A549 (cell line): ENCODE results near the gene GOLT1B. TPM values are rescaled to one million over a fixed set of nuclear protein-coding genes. Genes with fewer than 3 reads are reported as not detected.

Source experiments
- ATAC-seq, 2 experiments: fragments of 200-7000 bp in 1 of 2; fragments of >200 bp in 1 of 2; cut with Nextera tagmentation in 1 of 2; cut with Tn5 transposase in 1 of 2; 3 replicates each; pipeline versions ENCODE4 v1.8.0 to v1.9.1; 2018 to 2020; ENCODE audit warnings: mild to moderate bottlenecking in 1 of 2, moderate library complexity in 1 of 2
- CTCF ChIA-PET: fragments of 300-600 bp; sonication (Branson Sonifier 250); formaldehyde crosslinking; extraction: SDS; loops from one replicate; lab custom pipeline; 2021; ENCODE audit warnings: antibody characterized with exemption, inconsistent platforms; lab: Yijun Ruan, JAX
- POLR2A ChIA-PET: fragments of 350-600 bp; formaldehyde crosslinking; extraction: SDS; loops from one replicate; lab custom pipeline; 2021; ENCODE audit warnings: antibody characterized with exemption, inconsistent platforms; lab: Yijun Ruan, JAX
- DNase-seq, 2 experiments: peaks; one replicate each; pipeline versions ENCODE4 v3.0.0 to v3.0.0-alpha.2; 2011 to 2016; ENCODE audit warnings: low read depth in 1 of 2, low spot score in 1 of 2
- FAIRE-seq: peaks from 2 replicates; lab custom pipeline; 2011; peaks lifted over from hg19 to GRCh38; lab: Jason Lieb, UNC
- H3K27ac ChIP-seq, 2 experiments: fragments of >200 bp; sonication (Bioruptor Twin); formaldehyde crosslinking; 3 replicates each; pipeline ENCODE4 v1.5.1; 2016 to 2017
- H3K4me1 ChIP-seq: fragments of >200 bp; sonication (Bioruptor Twin); formaldehyde crosslinking; 3 replicates; pipeline ENCODE4 v1.6.1; 2016
- H3K4me2 ChIP-seq: fragments of >200 bp; sonication (Bioruptor Twin); formaldehyde crosslinking; 3 replicates; pipeline ENCODE4 v1.6.1; 2016
- H3K4me3 ChIP-seq: fragments of >200 bp; sonication (Bioruptor Twin); formaldehyde crosslinking; 3 replicates; pipeline ENCODE4 v1.5.1; 2016
- H3K9me3 ChIP-seq: fragments of >200 bp; sonication (Bioruptor Twin); formaldehyde crosslinking; 3 replicates; pipeline ENCODE4 v1.6.1; 2016
- BHLHE40 ChIP-seq: IDR thresholded peaks from 2 replicates; pipeline ENCODE4 v1.6.1; 2012; ENCODE audit warnings: low read depth, low read length, inconsistent platforms
- CHD2 ChIP-seq: fragments of 150-350 bp; IDR thresholded peaks from 2 replicates; pipeline ENCODE4 v1.6.1; 2014; ENCODE audit warnings: low read length; ENCODE audit not compliant: partially characterized antibody
- CHD4 ChIP-seq: fragments of 200-600 bp; sonication (generic); IDR thresholded peaks from 2 replicates; pipeline ENCODE4 v1.6.1; 2016; ENCODE audit warnings: antibody characterized with exemption, mild to moderate bottlenecking, borderline replicate concordance
- EHF ChIP-seq: fragments of 250-450 bp; sonication (Bioruptor Pico); IDR thresholded peaks from 2 replicates; pipeline ENCODE4 v1.5.0; 2020; ENCODE audit warnings: mild to moderate bottlenecking
- EHMT2 ChIP-seq: fragments of 200-600 bp; sonication (generic); IDR thresholded peaks from 2 replicates; pipeline ENCODE4 v1.6.1; 2016; ENCODE audit warnings: antibody characterized with exemption, low read depth, mild to moderate bottlenecking, moderate library complexity
- EP300 ChIP-seq, 2 experiments: fragments of >200 bp; sonication (Bioruptor Twin); formaldehyde crosslinking; IDR thresholded peaks; 2 replicates in 1 of 2; 3 replicates in 1 of 2; pipeline ENCODE4 v1.6.1; 2016 to 2017
- ESRRA ChIP-seq: fragments of 150-350 bp; IDR thresholded peaks from 2 replicates; pipeline ENCODE4 v1.6.1; 2014; ENCODE audit warnings: mild to moderate bottlenecking, low read length, borderline replicate concordance
- FOSB ChIP-seq: fragments of 250-450 bp; sonication (Bioruptor Pico); IDR thresholded peaks from 2 replicates; pipeline ENCODE4 v1.5.0; 2020; ENCODE audit warnings: mild to moderate bottlenecking, moderate library complexity
- FOSL2 ChIP-seq, 2 experiments: fragments of 450-650 bp in 1 of 2; fragments of >200 bp in 1 of 2; sonication (Bioruptor Twin) in 1 of 2; formaldehyde crosslinking; IDR thresholded peaks; 2 replicates each; pipeline versions ENCODE4 v1.5.0 to v1.6.1; 2016 to 2020; ENCODE audit warnings: mild to moderate bottlenecking in 1 of 2, moderate library complexity in 1 of 2
- FOXS1 ChIP-seq: fragments of 250-450 bp; sonication (Bioruptor Pico); IDR thresholded peaks from 2 replicates; pipeline ENCODE4 v1.5.0; 2020; ENCODE audit warnings: mild to moderate bottlenecking, moderate library complexity
- GATA3 ChIP-seq: IDR thresholded peaks from 2 replicates; pipeline ENCODE4 v1.6.1; 2012; ENCODE audit warnings: borderline replicate concordance
- JUNB ChIP-seq: fragments of >200 bp; sonication (Bioruptor Twin); formaldehyde crosslinking; IDR thresholded peaks from 2 replicates; pipeline ENCODE4 v1.6.1; 2016
- KDM5A ChIP-seq: fragments of 200-600 bp; sonication (generic); IDR thresholded peaks from 2 replicates; pipeline ENCODE4 v1.6.1; 2016; ENCODE audit warnings: antibody characterized with exemption, mild to moderate bottlenecking
- MAZ ChIP-seq: fragments of 150-350 bp; IDR thresholded peaks from 2 replicates; pipeline ENCODE4 v1.6.1; 2014; ENCODE audit warnings: antibody characterized with exemption, low read depth, low read length, borderline replicate concordance
- RARB ChIP-seq: fragments of 250-450 bp; sonication (Bioruptor Pico); IDR thresholded peaks from 2 replicates; pipeline ENCODE4 v1.8.0; 2021; ENCODE audit warnings: mild to moderate bottlenecking, moderate library complexity
- RFX5 ChIP-seq: fragments of 450-650 bp; IDR thresholded peaks from 2 replicates; pipeline ENCODE4 v1.7.1; 2014; ENCODE audit warnings: antibody characterized with exemption, mild to moderate bottlenecking, moderate library complexity
- RNF2 ChIP-seq: fragments of 200-600 bp; sonication (generic); IDR thresholded peaks from 2 replicates; pipeline ENCODE4 v1.6.1; 2016; ENCODE audit warnings: low read depth, mild to moderate bottlenecking, antibody characterized with exemption, moderate library complexity, borderline replicate concordance
- ZFP36 ChIP-seq: fragments of 450-650 bp; IDR thresholded peaks from 2 replicates; pipeline ENCODE4 v1.6.1; 2014; ENCODE audit warnings: borderline replicate concordance; ENCODE audit not compliant: partially characterized antibody
- ZNF302 ChIP-seq: fragments of 250-450 bp; sonication (Bioruptor Pico); IDR thresholded peaks from 2 replicates; pipeline ENCODE4 v1.9.0; 2021; ENCODE audit warnings: inconsistent platforms, mild to moderate bottlenecking, moderate library complexity
- WGBS: methylation state at CpG from one replicate; pipeline ENCODE4 v1.1.6; 2017; ENCODE audit errors: missing lambda C conversion rate; 5-methylcytosine and 5-hydroxymethylcytosine counted together
- polyA plus RNA-seq, 4 experiments: library from polyadenylated mRNA; depleted of rRNA in 3 of 4; stranded (reverse); fragments of >200 nt; fragmentation: RNase III in 1 of 4; extraction: RNeasy Plus Mini Kit Qiagen cat#74134 plus additional on column Dnase treatment in 1 of 4; gene quantifications; 2 replicates in 3 of 4; 3 replicates in 1 of 4; pipeline ENCODE4 v1.2.3, GENCODE V29; 2011 to 2017
- TF ChIP-seq, protein P1 (sequence below): fragments of 200-600 bp; sonication (generic); IDR thresholded peaks from 2 replicates; pipeline ENCODE4 v1.6.1; 2016; ENCODE audit warnings: antibody characterized with exemption, mild to moderate bottlenecking, moderate library complexity
- TF ChIP-seq, protein P2 (sequence below): fragments of 250-450 bp; sonication (Bioruptor Pico); IDR thresholded peaks from 2 replicates; pipeline ENCODE4 v1.5.0; 2020; ENCODE audit warnings: low read depth, mild to moderate bottlenecking, moderate library complexity
- TF ChIP-seq, protein P3 (sequence below): fragments of 150-350 bp; IDR thresholded peaks from 2 replicates; pipeline ENCODE4 v1.6.1; 2014; ENCODE audit warnings: low read depth, mild to moderate bottlenecking, low read length
- TF ChIP-seq, protein P4 (sequence below): IDR thresholded peaks from 2 replicates; pipeline ENCODE4 v1.6.1; 2012
- TF ChIP-seq, protein P5 (sequence below): fragments of >200 bp; sonication (Bioruptor Twin); formaldehyde crosslinking; IDR thresholded peaks from 3 replicates; pipeline ENCODE4 v1.6.1; 2016

Gene GOLT1B
- polyA plus RNA-seq, 2 of the 4 experiments (the other 2 are of a cell fraction), result 73.4 to 80.4 TPM

DNA sequence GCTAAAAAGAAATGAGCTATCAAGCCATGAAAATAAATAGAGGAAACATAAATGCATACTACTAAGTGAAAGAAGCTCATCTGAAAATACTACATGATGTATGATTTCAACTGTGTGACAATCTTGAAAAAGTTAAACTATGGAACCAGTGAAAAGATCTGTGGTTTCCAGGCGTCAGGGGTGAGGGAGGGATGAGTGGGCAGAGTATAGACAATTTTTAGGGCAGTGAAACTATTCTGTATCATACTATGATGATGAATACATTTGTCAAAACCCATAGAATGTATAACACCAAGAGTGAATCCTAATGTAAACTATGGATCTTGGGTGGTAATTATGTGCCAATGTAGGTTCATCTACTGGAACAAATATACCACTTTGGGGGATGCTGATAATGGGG is 45.8 kb downstream of the GOLT1B start (continued):
- TF ChIP-seq, protein P1, sequence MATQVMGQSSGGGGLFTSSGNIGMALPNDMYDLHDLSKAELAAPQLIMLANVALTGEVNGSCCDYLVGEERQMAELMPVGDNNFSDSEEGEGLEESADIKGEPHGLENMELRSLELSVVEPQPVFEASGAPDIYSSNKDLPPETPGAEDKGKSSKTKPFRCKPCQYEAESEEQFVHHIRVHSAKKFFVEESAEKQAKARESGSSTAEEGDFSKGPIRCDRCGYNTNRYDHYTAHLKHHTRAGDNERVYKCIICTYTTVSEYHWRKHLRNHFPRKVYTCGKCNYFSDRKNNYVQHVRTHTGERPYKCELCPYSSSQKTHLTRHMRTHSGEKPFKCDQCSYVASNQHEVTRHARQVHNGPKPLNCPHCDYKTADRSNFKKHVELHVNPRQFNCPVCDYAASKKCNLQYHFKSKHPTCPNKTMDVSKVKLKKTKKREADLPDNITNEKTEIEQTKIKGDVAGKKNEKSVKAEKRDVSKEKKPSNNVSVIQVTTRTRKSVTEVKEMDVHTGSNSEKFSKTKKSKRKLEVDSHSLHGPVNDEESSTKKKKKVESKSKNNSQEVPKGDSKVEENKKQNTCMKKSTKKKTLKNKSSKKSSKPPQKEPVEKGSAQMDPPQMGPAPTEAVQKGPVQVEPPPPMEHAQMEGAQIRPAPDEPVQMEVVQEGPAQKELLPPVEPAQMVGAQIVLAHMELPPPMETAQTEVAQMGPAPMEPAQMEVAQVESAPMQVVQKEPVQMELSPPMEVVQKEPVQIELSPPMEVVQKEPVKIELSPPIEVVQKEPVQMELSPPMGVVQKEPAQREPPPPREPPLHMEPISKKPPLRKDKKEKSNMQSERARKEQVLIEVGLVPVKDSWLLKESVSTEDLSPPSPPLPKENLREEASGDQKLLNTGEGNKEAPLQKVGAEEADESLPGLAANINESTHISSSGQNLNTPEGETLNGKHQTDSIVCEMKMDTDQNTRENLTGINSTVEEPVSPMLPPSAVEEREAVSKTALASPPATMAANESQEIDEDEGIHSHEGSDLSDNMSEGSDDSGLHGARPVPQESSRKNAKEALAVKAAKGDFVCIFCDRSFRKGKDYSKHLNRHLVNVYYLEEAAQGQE, result no peak
- TF ChIP-seq EHF (CRISPR knock-in tag) (no peak), FOSL2 (IDR thresholded peaks at IDR 0.05) (no peak), FOSL2 (CRISPR knock-in tag; IDR thresholded peaks at IDR 0.05) (no peak), CHD4 (no peak), ZFP36 (no peak)

DNA sequence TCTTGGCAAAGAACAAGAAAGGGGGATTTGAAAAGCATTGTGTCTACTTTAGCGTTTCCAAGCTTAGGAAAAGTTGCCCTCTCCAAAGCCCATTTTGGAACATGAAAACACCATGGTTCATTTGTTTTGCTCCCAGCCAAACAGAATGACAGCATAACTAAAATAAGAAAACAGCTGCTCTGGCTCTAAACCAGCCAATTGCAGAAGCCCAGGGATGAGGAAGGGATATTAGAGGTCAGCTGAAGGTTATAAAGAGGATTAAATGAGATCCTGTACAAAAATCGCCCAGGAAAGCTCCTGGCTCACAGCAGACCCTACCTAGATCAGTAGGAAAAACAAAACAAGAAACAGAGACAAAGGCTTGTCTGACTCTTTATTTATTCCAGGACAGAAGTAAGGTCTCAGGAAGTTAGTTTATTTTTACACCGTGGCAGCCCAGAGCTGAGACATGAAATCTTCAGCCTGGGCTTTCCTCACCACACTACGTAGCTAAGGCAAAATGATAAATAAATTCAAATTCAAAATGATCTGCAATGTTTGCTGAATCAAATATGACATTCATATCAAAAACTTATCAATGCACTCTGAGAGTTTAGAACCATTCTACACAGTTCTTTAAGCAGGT is 50.4 kb downstream of the GOLT1B start:
- FAIRE-seq (no peak), ATAC-seq (no peak), DNase-seq (no peak)
- TF ChIP-seq, protein P2, sequence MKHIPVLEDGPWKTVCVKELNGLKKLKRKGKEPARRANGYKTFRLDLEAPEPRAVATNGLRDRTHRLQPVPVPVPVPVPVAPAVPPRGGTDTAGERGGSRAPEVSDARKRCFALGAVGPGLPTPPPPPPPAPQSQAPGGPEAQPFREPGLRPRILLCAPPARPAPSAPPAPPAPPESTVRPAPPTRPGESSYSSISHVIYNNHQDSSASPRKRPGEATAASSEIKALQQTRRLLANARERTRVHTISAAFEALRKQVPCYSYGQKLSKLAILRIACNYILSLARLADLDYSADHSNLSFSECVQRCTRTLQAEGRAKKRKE (CRISPR knock-in tag), result no peak
- TF ChIP-seq, protein P3, sequence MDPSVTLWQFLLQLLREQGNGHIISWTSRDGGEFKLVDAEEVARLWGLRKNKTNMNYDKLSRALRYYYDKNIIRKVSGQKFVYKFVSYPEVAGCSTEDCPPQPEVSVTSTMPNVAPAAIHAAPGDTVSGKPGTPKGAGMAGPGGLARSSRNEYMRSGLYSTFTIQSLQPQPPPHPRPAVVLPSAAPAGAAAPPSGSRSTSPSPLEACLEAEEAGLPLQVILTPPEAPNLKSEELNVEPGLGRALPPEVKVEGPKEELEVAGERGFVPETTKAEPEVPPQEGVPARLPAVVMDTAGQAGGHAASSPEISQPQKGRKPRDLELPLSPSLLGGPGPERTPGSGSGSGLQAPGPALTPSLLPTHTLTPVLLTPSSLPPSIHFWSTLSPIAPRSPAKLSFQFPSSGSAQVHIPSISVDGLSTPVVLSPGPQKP, result no peak
- TF ChIP-seq FOSL2 (IDR thresholded peaks at IDR 0.05) (no peak), FOSL2 (CRISPR knock-in tag; IDR thresholded peaks at IDR 0.05) (no peak), JUNB (no peak), KDM5A (no peak)
- ChIA-PET POLR2A (no interaction called here), CTCF (no interaction called here)
- no peaks in the 10 kb centered on the region for H3K9me3 ChIP-seq
- no peaks in the 10 kb centered on the region for H3K4me1 ChIP-seq
- no peak overlapping the region for H3K4me2 ChIP-seq
- 77% methylated on average over 4 of the region's 4 CpGs for WGBS
- no peak overlapping the region for H3K4me3 ChIP-seq
- H3K27ac ChIP-seq, result no peak overlapping the region

DNA sequence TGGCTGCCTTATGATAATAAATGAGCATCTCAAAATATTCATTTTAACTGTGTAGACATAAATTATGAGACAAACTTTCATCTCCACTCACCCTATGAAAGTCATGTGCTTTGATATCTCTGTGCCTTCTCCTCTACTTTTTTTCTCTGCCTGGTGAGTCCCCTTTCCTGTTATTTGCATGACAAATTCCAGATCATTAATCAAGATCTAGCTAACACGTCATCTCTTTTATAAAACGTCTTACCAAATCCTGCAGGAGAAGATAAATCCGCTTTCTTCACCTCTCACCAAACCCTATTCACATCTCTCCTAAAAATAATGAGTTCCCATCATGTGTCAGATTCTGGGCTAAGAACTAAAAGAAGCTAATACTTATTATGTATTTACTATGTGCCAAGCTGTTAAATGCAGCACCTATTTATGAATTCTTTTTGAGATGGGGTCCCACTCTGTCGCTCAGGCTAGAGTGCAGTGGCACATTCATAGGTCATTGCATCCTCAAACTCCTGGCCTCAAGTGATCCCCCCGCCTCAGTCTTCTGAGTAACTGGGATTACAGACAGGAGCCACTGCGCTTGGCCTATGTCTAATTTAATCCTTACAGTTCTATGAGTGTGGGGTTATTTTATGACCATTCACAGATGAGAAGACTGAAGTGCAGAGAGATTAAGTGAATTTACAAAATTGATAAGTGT is 51.2 kb downstream of the GOLT1B start:
- POLR2A ChIA-PET, result no interaction called here
- WGBS, result 69% methylated on average over 6 of the region's 6 CpGs

More for the DNA sequence above, 51.2 kb downstream of the GOLT1B start:
- ATAC-seq (no peak), FAIRE-seq (no peak), DNase-seq (no peak)
- no peaks in the 10 kb centered on the region for H3K9me3 ChIP-seq
- CTCF ChIA-PET, result interaction anchor here (1.4 kb wide), 1 partner anchor 11 kb away, joined by 4 read pairs; no protein-coding TSS in a partner anchor
- no peaks in the 10 kb centered on the region for H3K4me1 ChIP-seq
- H3K4me3 ChIP-seq, result no peak overlapping the region
- TF ChIP-seq RNF2, result no peak
- no peak for TF ChIP-seq EP300 (IDR thresholded peaks at IDR 0.05)
- TF ChIP-seq JUNB, result no peak
- TF ChIP-seq, protein P4, sequence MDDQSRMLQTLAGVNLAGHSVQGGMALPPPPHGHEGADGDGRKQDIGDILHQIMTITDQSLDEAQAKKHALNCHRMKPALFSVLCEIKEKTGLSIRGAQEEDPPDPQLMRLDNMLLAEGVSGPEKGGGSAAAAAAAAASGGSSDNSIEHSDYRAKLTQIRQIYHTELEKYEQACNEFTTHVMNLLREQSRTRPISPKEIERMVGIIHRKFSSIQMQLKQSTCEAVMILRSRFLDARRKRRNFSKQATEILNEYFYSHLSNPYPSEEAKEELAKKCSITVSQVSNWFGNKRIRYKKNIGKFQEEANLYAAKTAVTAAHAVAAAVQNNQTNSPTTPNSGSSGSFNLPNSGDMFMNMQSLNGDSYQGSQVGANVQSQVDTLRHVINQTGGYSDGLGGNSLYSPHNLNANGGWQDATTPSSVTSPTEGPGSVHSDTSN, result no peak
- no peak for TF ChIP-seq GATA3
- TF ChIP-seq BHLHE40, result no peak
- no peak for TF ChIP-seq RARB
- TF ChIP-seq CHD2, result no peak
- TF ChIP-seq FOXS1 (CRISPR knock-in tag), result no peak
- TF ChIP-seq ESRRA, result no peak
- TF ChIP-seq FOSB (CRISPR knock-in tag), result no peak
- TF ChIP-seq, protein P5, sequence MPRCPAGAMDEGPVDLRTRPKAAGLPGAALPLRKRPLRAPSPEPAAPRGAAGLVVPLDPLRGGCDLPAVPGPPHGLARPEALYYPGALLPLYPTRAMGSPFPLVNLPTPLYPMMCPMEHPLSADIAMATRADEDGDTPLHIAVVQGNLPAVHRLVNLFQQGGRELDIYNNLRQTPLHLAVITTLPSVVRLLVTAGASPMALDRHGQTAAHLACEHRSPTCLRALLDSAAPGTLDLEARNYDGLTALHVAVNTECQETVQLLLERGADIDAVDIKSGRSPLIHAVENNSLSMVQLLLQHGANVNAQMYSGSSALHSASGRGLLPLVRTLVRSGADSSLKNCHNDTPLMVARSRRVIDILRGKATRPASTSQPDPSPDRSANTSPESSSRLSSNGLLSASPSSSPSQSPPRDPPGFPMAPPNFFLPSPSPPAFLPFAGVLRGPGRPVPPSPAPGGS, result no peak
- no peak for TF ChIP-seq MAZ
- no peak for TF ChIP-seq RFX5
- no peak for TF ChIP-seq EHMT2
- TF ChIP-seq ZNF302 (CRISPR knock-in tag), result no peak
- H3K27ac ChIP-seq, result no peak overlapping the region
- no peak overlapping the region for H3K4me2 ChIP-seq
